ENCODE results near the gene SUCO. TPM values are rescaled to one million over a fixed set of nuclear protein-coding genes. Genes with fewer than 3 reads are reported as not detected.

SUCO gene
- total and polyA plus RNA-seq, 2 of the 4 experiments (the other 2 are of a cell fraction): 11.4 to 21.5 TPM

GRCh38 chr1:172483448-172483847 is 49.5 kb upstream of the SUCO start:
- Histone ChIP-seq H2BK120ac (ENCODE audit: low read depth, low read length) (no peak overlapping the region), H3K23ac (ENCODE audit: low read depth, low read length) (no peak overlapping the region), H3K4me2 (ENCODE audit: low read depth, low read length) (no peak overlapping the region), H2BK20ac (ENCODE audit: low read depth, low read length) (no peak overlapping the region), H3K9me1 (ENCODE audit: insufficient read depth, low read length) (no peaks in the 10 kb centered on the region), H3K9ac (ENCODE audit: low read depth, low read length) (no peak overlapping the region), H4K8ac (ENCODE audit: low read depth in 2 of 2, low read length in 2 of 2) (no peak overlapping the region), H4K5ac (ENCODE audit: low read depth, low read length) (no peak overlapping the region), H3K36me3 (ENCODE audit: control insufficient read depth, insufficient read depth, low read length) (no peaks in the 10 kb centered on the region), H3K18ac (ENCODE audit: low read depth, low read length) (no peak overlapping the region), H3K79me1 (ENCODE audit: low read depth in 1 of 2, low read length in 2 of 2) (no peaks in the 10 kb centered on the region), H3K4ac (ENCODE audit: low read depth, low read length) (no peak overlapping the region), H3K27ac (ENCODE audit: insufficient read depth, low read length) (no peak overlapping the region), H2AK5ac (ENCODE audit: low read depth, low read length) (no peak overlapping the region), H2AFZ (replicated peaks; ENCODE audit: low read length, poor library complexity) (no peak overlapping the region), H2BK5ac (ENCODE audit: low read depth, low read length, poor library complexity, severe bottlenecking) (no peak overlapping the region), H3K14ac (replicated peaks; ENCODE audit: low read depth, low read length) (no peak overlapping the region), H3K27me3 (ENCODE audit: control insufficient read depth, insufficient read depth, low read length) (peaks cover 34% of the 10 kb centered on the region), H3K4me1 (ENCODE audit: control insufficient read depth, insufficient read depth, low read length) (no peaks in the 10 kb centered on the region), H2BK15ac (ENCODE audit: low read depth, low read length) (no peak overlapping the region), H2AK9ac (replicated peaks; ENCODE audit: low read depth, low read length, poor library complexity) (no peak overlapping the region), H3K56ac (ENCODE audit: extremely low read depth, insufficient read depth, low read length) (no peak overlapping the region), H4K91ac (ENCODE audit: insufficient read depth, low read depth, low read length) (no peak overlapping the region), H3K9me3 (ENCODE audit: control insufficient read depth, insufficient read depth, low read length) (no peaks in the 10 kb centered on the region), H3K4me3 (ENCODE audit: insufficient read depth, low read depth, low read length) (no peak overlapping the region), H4K20me1 (ENCODE audit: insufficient read depth, low read length) (no peaks in the 10 kb centered on the region)
- in situ Hi-C loops (cut with MboI; ENCODE audit: low sequenced_read_pairs) (no loop called here), dilution Hi-C loops (cut with HindIII; ENCODE audit: low sequenced_read_pairs, unreplicated experiment) (no loop called here), intact Hi-C loops (cut with micrococcal nuclease) (no loop called here)
- no peak for TF ChIP-seq MAZ (IDR thresholded peaks at IDR 0.05; ENCODE audit: borderline replicate concordance, low read depth, low read length)
- no peak for TF ChIP-seq MXI1 (IDR thresholded peaks at IDR 0.05; ENCODE audit: borderline replicate concordance, low read depth, low read length)
- TF ChIP-seq USF2 (IDR thresholded peaks at IDR 0.05; ENCODE audit: low read depth, low read length): no peak
- no peak for TF ChIP-seq NFE2L2 (IDR thresholded peaks at IDR 0.05; ENCODE audit: low read depth, low read length)
- no peak for TF ChIP-seq CEBPB (IDR thresholded peaks at IDR 0.05; ENCODE audit: low read depth, low read length)
- TF ChIP-seq SMC3 (IDR thresholded peaks at IDR 0.05; ENCODE audit: low read depth, low read length): no peak
- no peak for TF ChIP-seq ELK1 (IDR thresholded peaks at IDR 0.05; ENCODE audit: borderline replicate concordance, low read depth, low read length)
- no peak for TF ChIP-seq FOS (IDR thresholded peaks at IDR 0.05; ENCODE audit: low read depth, low read length)
- no peak for TF ChIP-seq CTCF (conservative IDR thresholded peaks at IDR 0.05; ENCODE audit: low read depth, low read length)
- TF ChIP-seq RFX5 (IDR thresholded peaks at IDR 0.05; ENCODE audit: low read depth, low read length): no peak
- no peak for TF ChIP-seq MAFK (IDR thresholded peaks at IDR 0.05; ENCODE audit: low read depth, low read length)
- TF ChIP-seq POLR2A (IDR thresholded peaks at IDR 0.05; ENCODE audit: low read depth, low read length): no peak
- no peak for TF ChIP-seq BHLHE40 (IDR thresholded peaks at IDR 0.05; ENCODE audit: low read depth, low read length)
- no peak for TF ChIP-seq CHD1 (IDR thresholded peaks at IDR 0.05; ENCODE audit: low read depth, low read length)
- TF ChIP-seq RAD21 (IDR thresholded peaks at IDR 0.05; ENCODE audit: low read length): no peak
- TF ChIP-seq RCOR1 (IDR thresholded peaks at IDR 0.05; ENCODE audit: insufficient replicate concordance, low read length): no peak
- no TSS peak for BruUV-seq (replicated peaks)
- POLR2A ChIA-PET (ENCODE audit: unreplicated experiment): no interaction called here
- CTCF ChIA-PET: no interaction called here
- DNase-seq: no peak
- ATAC-seq (ENCODE audit: low read depth): no peak

Measured in IMR-90 (cell line).